C1 segment of cervical spinal cord (tissue), 14 donors: ENCODE measurements around the gene ACTN3.
A peak's percentile ranks its signal among the peaks of the same experiment; 100 is the strongest.
"Not testable (repeated sequence)": the region's sequence is repeated elsewhere in the genome, so short reads cannot be mapped to it uniquely, and the experiment has no call there.

Experiments
- DNase-seq, 14 donors: peaks; one replicate each; lab custom pipeline; 2025; lab: John Stamatoyannopoulos, UW

The ACTN3 gene

DNA sequence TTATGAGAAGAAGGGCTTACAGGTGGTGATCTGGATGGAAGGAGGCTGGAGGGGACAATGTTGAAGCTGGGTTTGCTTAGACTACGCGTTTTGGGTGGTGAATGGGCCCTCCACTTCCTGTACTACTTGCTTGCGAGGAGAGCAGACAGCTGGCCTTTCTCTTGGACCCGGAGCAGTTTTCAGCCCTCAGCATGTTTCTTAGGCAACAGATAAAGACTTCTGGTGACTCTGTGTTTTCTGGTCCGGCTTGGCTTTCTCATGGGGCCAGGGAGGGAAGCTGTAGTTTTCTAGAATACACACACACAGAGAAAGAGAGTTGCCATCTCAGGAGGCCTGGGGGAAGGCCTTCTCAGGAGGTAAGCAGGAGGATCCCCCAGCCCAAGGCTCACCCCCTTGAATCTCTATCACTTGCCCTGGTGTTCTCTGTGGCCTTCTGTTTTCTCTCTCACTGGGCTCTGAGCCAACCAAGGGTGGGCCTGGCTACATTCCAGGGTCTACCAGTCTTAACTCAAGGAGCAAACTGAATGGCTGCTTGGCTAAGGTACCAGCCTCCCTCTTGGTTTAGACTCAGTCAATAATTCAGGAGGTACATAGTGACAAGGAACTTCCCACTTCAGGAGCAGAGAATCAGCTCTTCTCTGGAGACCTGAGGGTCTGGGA, 48.7 kb downstream of the ACTN3 start:
- peak in 6 of 14 donors; percentile 9 to 70 (median 18) for DNase-seq

DNA sequence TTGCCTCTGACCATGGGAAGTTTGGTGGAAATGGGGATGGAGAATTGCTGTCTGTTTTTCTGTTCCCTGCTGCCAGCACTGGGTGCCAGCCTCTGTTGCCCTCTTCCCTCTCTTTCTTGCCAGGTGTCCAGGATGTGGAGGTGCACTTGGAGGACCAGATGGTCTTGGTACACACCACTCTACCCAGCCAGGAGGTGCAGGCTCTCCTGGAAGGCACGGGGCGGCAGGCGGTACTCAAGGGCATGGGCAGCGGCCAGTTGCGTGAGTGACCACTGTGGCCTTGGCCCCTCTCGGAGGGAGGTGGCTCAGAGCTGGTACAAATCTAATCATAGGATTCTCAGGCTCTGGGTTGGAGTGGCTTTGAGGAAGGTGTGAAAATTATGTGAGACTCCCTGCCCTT, 52.3 kb downstream of the ACTN3 start:
- peak in 1 of 14 donors; percentile 59 for DNase-seq

DNA sequence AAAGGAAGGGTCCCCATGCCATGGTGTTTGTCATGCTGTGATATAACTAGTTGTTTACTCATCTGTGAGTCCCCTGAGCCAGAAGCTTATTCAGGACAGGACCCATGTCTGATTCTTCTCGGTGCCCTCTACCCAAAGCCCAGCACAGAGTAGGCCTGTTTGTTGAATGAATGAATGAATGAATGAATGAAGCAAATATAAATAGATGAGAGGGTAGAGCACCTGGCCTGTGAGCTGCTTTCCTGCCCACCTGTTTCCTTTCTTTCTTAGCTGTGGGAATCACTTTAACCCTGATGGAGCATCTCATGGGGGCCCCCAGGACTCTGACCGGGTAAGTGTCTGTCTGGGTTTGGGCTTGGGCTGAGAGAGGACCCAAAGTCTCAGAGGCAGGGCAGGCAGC, 53.5 kb downstream of the ACTN3 start:
- DNase-seq: no peak

DNA sequence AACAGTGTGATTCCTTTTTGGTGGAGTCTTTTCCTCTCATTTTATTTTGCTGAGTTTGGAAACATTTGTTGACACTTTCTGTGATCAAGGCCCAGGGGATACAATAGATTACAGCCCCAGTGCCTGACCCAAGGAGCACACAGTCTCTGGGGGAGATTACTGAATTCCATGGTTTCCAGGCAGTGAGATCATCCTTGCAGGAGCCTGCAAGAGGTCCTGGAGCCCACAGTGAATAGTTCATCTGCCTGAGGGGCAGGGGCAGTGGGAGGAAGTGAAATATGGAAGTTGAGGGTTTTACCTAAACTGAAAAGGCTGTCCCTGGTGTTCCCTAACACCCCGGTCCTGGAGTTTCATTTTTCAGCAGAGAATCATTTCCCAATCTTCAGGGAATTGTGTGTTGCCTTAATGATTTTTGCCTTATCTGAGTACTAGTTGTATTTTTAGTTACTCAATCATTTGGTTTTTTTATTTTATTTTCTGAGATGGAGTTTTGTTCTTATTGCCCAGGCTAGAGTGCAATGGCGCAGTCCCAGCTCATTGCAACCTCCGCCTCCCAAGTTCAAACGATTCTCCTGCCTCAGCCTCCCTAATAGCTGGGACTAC, 54.0 kb downstream of the ACTN3 start:
- DNase-seq: no peak

DNA sequence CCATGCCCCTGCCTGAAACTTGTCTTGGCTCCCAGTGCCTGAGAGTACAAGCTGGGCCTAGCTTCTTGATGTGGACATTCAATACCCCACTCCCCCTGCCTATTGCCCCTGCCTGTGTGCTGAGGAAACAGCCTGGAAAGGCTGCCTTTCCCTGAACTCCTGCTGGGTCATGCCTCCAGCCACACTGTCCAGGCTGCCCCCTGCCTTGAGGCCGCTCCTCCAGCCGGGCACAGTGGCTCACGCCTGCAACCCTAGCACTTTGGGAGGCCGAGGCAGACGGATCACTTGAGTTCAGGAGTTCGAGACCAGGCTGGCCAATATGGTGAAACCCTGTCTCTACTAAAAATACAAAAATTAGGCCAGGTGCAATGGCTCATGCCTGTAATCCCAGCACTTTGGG, 56.4 kb downstream of the ACTN3 start:
- DNase-seq: no peak

DNA sequence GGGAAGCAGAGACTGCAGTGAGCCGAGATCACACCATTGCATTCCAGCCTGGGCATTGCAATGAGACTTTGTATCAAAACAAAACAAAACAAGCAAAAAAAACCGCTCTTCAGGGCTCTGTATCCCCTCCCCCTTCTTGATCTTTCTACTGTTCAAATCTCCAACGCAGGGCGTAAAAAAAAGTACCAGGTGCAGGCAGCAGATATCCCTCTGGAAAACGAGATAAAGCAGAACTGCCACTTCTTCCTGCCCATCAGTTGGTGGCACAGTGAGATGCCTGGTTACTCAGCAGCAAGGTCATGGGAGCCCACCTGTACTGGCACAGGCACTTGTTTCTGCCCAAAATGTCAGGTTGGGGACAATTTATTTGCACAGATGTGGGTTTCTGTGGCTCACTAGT, 57.5 kb downstream of the ACTN3 start:
- DNase-seq: no peak

DNA sequence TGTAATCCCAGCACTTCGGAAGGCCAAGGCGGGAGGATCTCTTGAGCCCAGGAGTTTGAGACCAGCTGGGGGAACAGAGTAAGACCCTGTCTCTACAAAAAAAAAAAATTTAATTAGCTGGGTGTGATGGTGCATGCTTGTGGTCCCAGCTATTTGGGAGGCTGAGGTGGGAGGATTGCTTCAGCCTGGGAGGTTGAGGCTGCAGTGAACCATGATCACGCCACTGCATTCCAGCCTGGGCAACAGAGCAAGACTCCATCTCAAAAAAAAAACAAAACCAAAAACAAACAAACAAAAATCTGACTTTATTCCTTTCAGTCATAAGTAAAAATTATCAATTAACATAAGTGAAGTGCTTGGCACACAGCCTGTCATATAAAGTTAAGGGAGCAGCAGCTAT, 59.9 kb downstream of the ACTN3 start:
- DNase-seq: not testable (repeated sequence)

DNA sequence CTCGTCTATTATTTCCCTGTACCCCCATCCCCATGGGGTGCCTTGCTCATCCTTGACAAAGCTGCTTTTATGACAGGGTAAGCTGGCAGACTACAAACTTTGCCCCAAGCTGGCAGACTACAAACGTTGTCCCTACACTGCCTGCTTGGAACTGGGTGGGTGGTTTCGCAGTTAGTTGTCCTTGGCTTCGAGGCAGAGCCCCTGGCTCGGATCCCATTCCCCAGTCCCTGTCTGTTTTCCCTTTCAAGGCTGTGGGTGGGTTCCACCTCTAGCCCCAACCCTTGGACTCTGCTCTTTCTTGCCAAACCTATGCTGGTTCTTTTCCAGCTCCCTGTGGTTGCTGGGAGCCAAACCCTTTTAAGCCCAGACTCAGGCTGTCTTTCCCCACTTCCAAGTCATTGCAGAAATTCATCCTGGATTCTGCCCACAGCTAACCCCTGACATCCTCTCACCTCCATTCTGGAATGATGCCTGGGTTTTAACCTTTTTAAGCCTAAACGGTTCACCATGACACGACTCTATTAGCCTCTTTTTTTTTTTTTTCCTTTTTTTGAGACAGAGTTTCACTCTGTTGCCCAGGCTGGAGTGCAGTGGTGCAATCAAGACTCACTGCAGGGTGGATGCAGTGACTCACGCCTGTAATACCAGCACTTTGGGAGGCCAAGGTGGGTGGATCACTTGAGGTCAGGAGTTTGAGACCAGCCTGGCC, 60.6 kb downstream of the ACTN3 start:
- peak in 11 of 14 donors; percentile 11 to 82 (median 49) for DNase-seq

DNA sequence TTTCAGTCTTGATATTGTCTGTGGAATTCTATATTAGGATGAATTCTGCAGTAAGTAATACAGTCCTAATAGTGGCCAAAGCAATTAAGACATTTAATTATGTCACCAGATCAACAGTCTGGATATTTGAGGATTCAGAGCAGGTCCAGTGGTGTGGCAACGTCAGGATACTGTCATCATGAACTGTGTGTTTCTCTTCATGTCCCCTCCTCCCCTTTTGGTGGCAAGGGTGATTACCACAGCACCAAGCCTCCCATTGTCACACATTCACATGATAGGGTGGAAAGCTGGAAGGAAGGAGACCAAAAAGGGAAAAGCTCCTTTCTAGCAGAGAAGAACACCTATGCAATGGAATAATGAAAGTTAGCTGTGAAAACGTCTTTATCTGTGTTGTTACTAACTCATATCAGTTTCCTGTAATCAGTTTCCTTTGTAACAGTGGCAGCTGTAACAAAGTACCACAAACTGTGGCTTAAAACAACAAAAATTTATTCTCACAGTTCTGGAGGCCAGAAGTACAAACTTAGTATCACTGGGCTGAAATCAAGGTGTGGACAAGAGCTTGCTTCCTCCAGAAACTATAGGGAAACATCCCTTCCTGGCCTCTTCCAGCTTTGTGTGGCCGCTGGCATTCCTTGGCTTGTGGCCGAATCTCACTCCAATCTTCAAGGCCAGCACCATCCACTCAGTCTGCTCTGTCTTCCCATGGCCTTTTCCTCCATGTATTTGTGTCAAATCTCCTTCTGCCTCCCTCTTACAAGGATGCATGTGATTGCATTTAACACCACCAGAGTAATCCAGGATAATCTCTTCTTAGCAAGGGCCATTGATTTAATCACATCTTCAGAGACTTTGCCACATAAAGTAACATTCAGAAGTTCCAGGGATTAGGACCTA, 63.3 kb downstream of the ACTN3 start:
- no peak for DNase-seq

DNA sequence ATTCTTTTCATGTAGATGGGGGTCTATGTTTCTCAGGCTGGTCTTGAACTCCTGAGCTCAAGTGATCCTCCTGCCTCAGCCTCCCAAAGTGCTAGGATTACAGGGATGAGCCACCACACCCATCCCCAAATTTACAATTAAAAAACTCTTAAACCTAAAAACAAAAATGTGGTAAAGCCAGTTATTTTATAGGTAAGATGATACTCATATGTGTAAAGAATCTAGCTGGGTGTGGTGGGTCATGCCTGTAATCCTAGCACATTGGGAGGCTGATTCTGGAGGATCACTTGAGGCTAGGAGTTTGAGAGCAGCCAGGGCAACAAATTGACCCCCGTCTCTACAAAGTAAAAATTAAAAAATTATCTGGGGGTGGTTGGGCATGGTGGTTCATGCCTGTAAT, 65.8 kb downstream of the ACTN3 start:
- DNase-seq: no peak
